ENCODE measurements around the gene TLL1.
A peak's percentile ranks its signal among the peaks of the same experiment; 100 is the strongest.

The TLL1 gene

DNA sequence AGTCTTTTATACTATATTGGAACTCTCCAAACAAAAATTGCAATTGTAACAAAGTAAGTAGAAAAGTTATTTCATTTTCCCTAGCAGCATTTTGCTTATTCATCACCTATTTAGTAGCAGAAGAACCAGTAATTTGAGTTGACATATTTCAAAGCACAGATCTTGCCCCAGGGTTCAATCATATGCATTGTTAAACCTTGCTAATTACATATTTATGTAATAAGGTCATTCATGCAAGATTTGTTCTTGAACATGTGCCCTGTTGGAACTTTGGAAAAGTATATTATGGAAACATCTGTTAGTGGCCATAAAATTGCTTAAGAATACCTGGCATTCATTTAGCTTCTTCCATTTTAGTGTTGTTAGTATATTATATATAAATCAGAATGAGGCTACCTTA lies 191.7 kb downstream of the TLL1 start:
- DNase-seq (ENCODE audit: low spot score), result no peak

DNA sequence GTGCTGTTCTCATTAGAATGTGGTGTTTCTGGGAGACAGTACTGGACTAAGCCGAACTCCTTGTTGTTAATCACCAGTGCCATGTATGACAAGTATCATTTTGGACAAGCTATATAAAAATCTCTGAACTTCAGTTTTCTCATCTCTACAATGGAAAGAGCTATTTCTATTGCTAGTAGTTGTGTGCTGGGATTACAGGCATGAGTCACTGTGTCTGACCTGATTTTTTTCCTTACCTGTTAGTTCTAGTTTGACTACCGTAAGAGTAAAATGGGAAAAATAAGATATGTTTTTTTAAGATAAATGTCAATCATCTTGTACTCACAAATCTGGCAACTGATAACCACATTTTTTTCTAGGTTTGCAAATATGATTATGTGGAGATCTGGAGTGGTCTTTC lies 192.3 kb downstream of the TLL1 start:
- no peak for DNase-seq (ENCODE audit: low spot score)

DNA sequence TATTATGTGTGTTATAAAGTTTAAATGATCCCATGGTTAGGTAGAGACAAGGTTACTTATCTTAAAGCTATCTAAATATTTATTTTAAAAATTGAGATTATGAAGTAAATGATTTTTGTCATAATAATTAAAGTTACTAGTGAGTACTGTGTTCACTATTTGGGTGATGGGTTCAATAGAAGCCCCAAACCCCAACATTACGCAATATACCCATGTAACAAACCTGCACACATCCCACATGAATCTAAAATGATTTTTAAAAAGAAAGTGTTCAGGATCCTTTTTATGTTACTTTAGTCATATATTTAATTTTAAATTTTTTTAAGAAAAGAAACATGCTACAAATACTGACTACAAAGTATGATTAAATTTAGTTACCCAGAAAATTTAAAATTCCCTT lies 193.9 kb downstream of the TLL1 start:
- DNase-seq (ENCODE audit: low spot score), result no peak

DNA sequence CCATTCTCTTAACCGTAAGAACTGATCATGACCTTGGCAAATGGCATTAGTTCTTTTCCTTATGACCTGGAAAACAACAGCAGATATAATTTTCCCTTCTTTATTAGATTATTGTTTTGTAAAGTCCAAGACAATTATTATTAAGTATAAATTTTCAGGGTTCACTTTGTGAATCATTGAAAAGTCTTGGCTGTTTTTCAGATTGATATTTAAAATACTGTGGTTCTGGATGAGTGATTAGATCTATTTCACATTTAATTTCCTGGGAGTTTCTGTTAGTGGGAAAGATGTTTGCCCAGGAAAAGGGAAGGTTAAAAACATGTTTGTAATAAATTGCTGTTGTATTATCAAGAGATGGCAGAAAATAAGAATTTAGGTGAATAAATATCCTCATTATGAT lies 194.9 kb downstream of the TLL1 start:
- no peak for DNase-seq (ENCODE audit: low spot score)

DNA sequence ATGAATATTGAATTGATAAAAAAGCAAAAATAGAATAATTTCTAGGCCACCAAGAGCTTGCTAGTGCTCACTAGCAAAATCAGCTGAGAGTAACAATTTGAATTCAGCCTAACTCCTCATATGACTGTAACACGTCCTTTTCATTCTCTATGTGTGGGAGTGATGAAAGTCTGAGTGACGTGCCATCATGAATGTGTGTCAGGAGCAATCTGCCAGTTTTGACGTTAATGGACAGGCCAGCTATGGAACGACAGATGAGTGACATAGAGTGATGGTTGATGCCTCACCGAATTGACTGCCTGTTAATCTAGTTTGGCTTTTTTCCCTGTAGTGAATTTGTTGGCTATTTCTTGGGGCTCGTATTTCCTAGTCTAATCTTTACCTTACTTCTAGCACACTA lies 200.7 kb downstream of the TLL1 start:
- DNase-seq (ENCODE audit: low spot score), result no peak

DNA sequence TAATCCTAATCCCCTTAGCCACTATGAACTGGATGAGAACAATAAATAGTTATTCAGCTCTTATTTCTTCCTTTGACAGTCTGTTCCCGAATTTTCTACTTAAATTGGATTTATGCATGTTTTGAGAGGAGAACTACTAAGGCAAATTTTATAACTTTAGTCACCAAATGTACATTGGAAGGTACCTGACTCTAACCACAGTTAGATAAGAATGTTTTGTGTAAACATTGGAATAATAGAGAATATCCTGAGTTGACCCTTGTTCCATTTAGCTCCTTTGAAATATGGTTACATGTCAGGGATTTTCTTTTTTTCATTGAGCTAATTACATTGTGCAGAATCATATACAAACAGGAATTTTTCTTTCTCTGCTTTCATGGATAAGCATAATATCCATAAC lies 202.6 kb downstream of the TLL1 start:
- no peak for DNase-seq (ENCODE audit: low spot score)

DNA sequence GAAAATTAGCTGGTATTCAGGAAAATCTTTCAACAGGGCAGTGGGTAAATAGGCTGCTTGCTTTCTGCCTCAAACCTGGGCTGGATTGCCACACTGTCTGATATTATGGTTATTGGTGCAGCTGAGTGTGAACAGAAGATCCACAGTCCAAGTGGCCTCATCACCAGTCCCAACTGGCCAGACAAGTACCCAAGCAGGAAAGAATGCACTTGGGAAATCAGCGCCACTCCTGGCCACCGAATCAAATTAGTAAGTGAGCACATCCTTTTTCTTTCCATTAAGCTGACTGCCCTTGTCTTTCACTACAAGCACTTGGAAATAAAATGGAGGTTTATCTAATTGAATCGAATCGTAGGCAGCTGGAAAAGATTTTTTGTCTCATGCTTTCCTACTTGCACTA lies 204.7 kb downstream of the TLL1 start:
- no peak for DNase-seq (ENCODE audit: low spot score)

DNA sequence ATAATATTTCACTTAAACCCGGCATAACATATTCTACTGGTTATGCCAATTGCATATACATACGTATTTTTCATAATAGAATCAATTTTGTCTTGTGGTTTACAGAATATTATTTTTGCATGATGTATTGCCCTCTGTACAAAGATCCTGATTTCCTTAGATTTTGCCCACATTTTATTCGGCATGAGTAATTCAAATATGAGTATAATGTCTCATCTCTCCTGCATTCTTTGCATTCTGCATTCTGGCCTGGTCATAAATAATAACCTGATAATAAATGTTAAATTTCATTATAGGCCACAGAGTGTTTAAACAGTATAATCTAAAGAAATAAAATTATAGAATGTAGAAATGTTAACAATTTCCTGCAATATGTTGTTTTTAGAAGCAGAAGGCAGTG lies 205.3 kb downstream of the TLL1 start:
- DNase-seq (ENCODE audit: low spot score), result no peak

DNA sequence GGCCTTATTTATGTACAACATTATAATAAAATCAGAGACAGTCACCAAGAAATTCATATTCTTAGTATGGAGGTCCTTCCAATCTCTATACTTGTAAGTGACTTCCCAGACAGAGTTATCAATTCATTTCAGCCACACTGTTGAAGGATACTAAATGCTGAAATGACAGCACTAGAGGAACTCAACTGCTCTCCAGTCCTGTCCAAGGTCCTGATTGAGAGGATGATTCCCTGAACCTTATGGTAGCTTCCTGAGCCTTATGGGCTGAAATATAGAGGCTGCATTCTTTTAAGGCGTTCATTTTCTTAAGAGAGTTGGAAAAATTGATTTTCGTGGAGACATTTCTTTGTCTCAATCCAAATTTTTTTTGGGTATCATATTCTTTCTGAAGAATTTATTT lies 205.9 kb downstream of the TLL1 start:
- no peak for DNase-seq (ENCODE audit: low spot score)

DNA sequence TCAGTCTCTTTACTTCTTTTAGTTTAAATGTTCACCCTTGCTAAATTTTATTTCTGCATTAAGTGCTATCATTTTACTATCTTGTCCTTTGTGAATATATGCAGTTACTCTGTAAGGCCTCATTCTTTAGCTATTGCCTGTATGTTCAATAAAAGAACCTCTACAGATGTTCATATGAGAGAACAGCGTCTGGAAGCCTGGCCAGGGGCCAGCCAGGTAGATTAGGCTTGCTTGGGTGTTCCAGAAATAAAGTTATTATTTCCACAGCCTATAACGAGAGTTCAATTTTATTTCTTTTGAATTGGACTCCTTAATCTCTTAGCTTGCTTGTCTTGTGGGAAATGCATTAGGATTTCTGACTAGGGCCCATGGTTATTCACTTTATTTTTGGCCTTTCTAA lies 214.5 kb downstream of the TLL1 start:
- DNase-seq (ENCODE audit: low spot score), result no peak

DNA sequence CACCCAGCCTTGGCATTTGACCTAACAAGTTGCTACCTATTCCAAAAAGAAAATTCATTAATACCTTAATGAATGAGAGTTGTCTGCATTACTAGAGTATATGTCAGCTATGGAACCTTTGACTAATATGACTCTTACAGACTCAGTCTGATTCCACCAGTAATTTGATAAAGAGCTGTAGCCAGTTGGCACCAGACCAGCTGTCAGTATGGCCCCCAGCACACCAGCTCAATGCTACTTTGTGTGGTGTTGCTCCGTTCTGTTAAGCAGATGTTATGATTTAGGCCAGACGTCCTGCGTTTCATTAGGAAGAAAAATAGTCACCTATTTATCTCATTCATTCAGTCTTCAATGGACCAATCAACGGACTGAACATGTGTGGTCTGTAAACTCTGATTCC lies 215.5 kb downstream of the TLL1 start:
- no peak for DNase-seq (ENCODE audit: low spot score)

DNA sequence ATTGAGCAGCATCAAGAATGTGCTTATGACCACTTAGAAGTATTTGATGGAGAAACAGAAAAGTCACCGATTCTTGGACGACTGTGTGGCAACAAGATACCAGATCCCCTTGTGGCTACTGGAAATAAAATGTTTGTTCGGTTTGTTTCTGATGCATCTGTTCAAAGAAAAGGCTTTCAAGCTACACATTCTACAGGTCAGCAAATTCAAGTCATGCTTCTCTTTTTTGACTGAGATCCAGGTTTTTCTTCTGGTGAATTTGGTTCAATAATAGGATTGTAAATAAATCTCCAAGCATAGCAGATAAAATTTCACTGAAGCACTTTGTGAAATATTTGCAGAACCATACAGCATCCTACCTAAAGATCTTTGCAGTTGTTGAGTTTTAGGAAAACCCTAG lies 218.1 kb downstream of the TLL1 start:
- DNase-seq (ENCODE audit: low spot score), result no peak

DNA sequence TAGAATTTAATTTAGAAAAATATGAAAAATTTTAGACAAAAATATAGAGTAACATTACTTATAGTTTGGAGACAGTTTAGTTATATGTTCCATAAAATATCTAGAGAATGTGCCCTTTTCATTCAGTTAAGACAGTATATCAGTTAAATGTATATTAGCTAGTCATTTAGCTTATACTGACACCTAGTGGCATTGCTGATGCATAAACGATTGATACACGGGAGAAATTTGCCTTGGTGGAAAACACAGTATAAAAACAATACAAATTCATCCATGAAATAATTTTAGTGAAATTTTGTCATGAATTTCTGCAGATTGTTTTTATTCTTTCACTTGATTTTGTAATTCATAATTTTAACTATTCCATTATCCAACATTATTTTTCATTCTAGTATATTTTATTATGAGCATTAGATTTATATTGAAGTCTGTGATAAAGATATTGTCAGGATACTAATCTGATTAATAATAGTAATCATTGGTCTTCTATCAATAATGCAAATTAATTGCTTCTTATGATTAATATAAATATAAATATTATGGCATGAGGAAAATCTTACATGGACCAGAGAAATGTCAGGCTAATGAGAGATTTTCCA lies 219.0 kb downstream of the TLL1 start:
- DNase-seq (ENCODE audit: low spot score), result peak; percentile 62

DNA sequence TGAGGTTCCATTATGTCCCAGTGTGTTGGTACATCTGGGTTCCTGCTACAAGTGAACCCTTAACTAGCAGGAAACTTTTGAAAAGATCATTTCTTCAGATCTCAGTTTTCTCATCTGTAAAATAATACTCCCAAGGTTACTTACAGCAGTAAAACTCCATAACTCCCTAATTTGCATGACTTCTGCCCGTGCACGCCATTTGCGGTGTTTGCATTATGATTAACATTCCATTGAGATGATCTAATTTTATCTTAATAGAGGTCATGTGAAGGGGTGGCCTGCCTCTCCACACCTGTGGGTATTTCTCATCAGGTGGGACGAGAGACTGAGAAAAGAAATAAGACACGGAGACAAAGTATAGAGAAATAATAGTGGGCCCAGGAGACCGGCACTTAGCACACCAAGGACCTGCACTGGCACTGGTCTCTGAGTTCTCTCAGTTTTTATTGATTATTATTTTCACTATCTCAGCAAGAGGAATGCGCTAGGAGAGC lies 219.8 kb downstream of the TLL1 start:
- DNase-seq (ENCODE audit: low spot score), result no peak

DNA sequence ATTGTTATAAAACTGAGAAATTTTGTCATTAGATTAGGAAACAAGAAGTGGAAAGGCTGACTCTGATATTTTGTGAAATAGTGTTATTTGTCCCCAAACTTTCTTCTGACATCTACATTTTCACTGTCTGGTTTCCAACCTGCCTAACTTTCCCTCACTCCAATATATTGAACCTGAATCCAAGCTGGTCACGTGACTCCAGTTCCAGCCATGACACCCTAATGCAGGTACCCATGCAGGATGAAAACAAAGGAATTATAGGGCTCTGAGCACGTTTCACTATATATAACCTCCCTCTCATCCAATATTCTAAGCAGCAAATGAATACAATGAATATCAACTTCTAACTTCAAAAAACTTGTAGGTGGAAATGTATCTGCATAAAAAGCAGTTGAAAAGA lies 231.6 kb downstream of the TLL1 start:
- DNase-seq (ENCODE audit: low spot score), result no peak

DNA sequence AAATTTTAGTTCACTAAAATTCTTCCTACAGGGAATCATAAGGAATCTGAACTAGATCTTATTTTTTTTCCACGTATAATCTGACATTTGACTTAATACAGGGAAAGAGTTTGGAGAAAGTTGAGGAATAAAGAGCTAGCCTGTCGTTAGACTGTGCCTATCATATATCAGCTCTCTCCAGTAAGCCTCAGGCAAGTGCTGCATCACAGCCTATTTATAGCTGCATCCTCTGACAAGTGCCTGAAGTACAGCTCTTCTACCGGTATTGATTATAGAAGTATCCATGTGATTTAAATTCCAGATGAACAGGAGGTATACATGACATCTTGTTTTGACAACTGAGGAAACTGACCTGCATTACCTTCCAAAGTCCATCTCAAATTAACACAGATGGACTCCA lies 248.9 kb downstream of the TLL1 start:
- no peak for DNase-seq (ENCODE audit: low spot score)

DNA sequence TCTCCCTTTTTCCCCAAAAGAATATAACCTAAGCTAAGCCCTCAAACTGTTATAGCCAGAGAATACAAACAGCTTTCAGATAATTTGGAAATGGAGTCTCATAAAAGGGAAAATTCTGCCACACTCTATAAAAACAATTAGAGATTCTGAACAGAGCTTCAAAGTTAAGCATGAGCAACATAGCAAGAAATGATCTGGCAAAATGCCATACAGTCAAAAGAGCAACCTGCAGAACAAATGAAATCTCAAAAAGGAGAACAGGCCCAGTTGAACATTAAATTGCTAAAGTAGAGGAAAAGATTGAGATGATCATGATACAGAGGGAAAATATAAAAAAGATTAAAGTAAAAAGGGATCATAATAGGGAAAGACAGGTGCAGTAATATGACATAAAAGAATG lies 250.5 kb downstream of the TLL1 start:
- no peak for DNase-seq (ENCODE audit: low spot score)

DNA sequence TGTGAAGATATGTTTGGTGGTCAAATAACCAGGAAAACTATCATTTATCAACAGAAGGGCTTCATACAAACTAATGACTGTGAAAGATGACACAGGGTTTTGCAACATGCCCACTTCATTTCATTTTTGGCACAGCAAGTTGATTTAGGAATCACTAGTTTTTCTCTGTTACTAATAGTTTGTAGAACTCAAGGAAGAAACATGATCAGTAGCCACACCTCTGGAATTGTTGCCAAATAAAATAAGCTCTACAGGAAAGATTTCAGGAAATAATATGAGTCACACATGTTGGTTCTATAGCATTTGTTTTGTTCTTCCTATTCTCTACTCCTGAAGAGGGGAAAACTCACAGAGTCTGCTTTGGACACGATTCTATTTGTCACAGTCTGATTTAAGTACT lies 255.4 kb downstream of the TLL1 start:
- no peak for DNase-seq (ENCODE audit: low spot score)

DNA sequence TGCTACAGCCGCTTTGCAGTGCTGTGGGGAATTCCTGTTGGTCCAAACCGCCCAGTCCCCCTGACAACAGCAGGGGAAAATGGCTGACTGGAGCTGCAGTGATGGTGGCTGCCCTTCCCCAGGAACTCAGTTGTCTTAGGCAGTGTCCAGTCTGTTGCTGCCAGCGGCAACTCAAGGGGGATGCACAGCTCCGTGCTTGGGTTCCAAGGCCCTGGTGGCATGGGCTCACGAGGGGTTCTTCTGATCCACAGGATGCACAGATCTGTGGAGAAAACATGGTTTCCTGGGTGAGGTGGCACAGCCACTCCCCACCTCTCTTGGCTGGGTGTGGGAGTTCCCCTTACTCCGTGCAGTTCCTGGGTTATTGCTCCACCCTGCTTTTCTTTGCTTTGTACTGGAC lies 261.2 kb downstream of the TLL1 start:
- DNase-seq (ENCODE audit: low spot score), result no peak

DNA sequence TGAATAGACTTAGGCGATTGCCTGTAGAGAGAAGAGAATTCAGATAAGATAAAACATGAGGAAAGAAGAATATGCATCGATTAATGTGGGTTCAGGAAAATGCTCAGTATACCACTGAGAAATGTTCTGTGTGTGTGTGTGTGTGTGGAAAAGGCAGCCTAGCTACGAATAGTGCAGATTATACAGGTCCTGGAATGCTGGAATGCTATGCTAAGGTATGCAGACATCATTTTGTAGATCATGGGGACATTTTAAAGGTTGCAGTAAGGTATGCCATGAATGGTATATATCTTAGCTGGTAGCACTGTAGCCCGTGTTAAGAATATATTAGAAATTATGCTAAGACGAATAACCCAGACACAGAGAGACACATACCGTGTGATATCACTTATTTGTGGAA lies 267.9 kb downstream of the TLL1 start:
- no peak for DNase-seq (ENCODE audit: low spot score)

DNA sequence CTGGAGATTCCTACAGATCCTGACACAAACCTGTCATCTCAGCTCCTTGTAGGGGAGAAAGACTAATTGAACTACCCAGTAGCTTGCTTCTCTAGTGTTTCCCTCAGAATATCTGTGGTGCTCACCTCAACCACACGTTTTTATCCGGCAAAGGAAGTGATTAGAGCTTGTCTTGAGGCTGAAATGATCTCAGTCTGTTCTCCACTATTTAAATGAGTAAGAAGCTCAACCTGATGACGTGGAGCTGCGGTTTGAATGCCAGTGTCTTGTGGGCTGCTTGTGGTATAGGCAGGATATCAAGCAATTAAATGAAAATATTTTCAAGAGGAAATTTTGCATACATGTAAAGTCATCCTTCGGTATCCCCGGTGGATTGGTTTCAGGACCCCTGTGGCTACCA lies 270.2 kb downstream of the TLL1 start:
- DNase-seq (ENCODE audit: low spot score), result no peak

DNA sequence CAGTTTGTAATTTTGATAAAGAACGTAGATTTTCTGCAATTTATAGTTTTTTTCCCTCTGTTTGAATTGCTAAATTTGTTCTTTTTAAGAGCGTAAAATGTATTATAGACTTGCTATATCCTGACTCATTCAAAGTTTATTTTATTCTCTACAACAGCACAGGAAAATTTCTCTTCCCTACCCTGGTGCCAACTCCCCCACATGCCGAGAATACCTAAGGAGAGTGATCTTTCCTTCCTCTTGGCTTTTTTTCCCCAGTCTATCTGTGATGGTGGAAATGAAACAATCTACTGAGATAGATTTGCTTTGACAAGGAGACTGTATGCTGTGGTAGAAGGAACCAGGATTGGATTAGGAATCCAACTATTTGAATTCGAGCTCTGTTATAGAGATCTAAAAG lies 271.6 kb downstream of the TLL1 start:
- no peak for DNase-seq (ENCODE audit: low spot score)

DNA sequence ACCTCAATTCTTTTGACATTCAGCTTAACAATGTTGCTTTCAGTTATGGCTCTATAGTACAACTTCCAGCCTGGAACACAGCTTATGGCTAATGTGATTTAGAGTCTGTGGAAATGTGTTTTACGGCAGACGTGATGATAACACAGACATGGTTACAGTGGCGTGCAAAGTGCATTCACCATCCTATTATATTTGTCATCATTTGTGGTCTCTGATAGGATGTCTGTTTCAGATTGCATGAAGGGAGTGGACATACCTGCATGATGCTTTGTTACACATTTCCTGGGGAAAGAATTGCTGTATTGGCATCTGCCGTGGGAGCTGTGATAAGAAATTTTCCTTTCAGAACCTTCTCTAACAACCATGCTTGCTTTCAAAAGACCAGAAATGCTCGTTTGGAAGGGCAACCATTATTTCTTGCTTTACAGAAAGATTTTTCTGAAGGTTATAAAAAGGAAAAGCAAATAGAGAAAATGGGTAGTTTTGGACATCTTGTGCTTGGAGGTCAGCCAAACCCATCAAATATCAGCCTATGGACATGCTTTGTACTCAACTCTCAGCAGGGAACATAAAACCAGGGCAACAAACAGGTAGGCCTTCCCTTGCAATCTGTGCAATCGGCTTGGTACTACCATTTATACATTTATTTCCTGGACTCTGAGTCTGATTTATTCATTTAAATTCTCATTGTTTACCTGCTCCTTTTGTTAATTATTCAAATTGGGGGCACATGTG lies 273.9 kb downstream of the TLL1 start:
- DNase-seq (ENCODE audit: low spot score), result no peak
